SK-N-SH (cell line): ENCODE data around the gene PTCRA.

ENCODE experiments used
- CHD2 ChIP-seq: fragments of 150-350 bp; IDR thresholded peaks from 2 replicates; pipeline ENCODE4 v1.6.1; 2018; ENCODE audit warnings: low read length; ENCODE audit not compliant: partially characterized antibody
- GATA2 ChIP-seq: sonication (generic); formaldehyde crosslinking; IDR thresholded peaks from 2 replicates; pipeline ENCODE4 v1.5.0; 2020; ENCODE audit warnings: mild to moderate bottlenecking, missing genetic modification reagents
- POLR2AphosphoS5 ChIP-seq: IDR thresholded peaks from 2 replicates; pipeline ENCODE4 v1.6.1; 2012; ENCODE audit warnings: low read depth, low read length
- TF ChIP-seq, protein P1 (sequence below): fragments of 200-600 bp; sonication (generic); IDR thresholded peaks from 2 replicates; pipeline ENCODE4 v1.6.1; 2017; ENCODE audit warnings: antibody characterized with exemption, mild to moderate bottlenecking, moderate library complexity

DNA sequence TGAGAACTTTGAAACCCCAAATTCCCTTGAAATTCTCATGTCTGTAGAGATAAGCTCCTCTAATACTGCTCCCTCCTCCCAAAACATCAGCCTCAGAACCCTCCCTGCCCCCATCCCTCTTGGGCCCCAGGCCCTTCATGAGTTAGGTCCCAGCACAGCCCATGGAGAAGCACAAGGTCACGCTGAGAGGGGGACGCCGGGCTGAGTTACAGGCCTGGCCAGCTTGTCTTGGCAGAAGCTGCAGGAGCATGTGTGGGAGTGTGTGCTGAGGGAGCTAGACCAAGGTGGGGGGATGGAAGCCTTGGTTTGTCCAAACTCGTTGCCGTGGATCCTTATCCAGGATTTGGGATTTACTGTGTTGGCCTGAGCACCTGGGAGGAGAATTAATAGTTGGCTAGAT, 8.5 kb upstream of the PTCRA start:
- TF ChIP-seq GATA2 (CRISPR knock-in tag) (no peak), POLR2AphosphoS5 (no peak), CHD2 (no peak)
- TF ChIP-seq, protein P1, sequence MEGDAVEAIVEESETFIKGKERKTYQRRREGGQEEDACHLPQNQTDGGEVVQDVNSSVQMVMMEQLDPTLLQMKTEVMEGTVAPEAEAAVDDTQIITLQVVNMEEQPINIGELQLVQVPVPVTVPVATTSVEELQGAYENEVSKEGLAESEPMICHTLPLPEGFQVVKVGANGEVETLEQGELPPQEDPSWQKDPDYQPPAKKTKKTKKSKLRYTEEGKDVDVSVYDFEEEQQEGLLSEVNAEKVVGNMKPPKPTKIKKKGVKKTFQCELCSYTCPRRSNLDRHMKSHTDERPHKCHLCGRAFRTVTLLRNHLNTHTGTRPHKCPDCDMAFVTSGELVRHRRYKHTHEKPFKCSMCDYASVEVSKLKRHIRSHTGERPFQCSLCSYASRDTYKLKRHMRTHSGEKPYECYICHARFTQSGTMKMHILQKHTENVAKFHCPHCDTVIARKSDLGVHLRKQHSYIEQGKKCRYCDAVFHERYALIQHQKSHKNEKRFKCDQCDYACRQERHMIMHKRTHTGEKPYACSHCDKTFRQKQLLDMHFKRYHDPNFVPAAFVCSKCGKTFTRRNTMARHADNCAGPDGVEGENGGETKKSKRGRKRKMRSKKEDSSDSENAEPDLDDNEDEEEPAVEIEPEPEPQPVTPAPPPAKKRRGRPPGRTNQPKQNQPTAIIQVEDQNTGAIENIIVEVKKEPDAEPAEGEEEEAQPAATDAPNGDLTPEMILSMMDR, result no peak
